PFSK-1 (cell line): ENCODE results near the gene SETX.

ENCODE experiments used
- POLR2AphosphoS5 ChIP-seq: IDR thresholded peaks from 2 replicates; pipeline ENCODE4 v1.6.1; 2012; ENCODE audit warnings: low read depth, mild to moderate bottlenecking, control low read depth, low read length, moderate library complexity
- SIN3A ChIP-seq: IDR thresholded peaks from 2 replicates; pipeline ENCODE4 v1.6.1; 2012; ENCODE audit warnings: mild to moderate bottlenecking, low read length, moderate library complexity, borderline replicate concordance; ENCODE audit not compliant: insufficient read depth
- TAF1 ChIP-seq: IDR thresholded peaks from 2 replicates; pipeline ENCODE4 v1.6.1; 2012; ENCODE audit warnings: low read length, control low read depth, borderline replicate concordance; ENCODE audit not compliant: insufficient read depth
- TF ChIP-seq, protein P1 (sequence below), 2 experiments: IDR thresholded peaks; 2 replicates each; pipeline versions ENCODE4 v1.6.1 to v1.8.0; 2011 to 2012; ENCODE audit warnings: low read depth in 2 of 2, low read length in 2 of 2, control low read depth in 1 of 2, inconsistent platforms in 1 of 2, mild to moderate bottlenecking in 1 of 2, moderate library complexity in 1 of 2; ENCODE audit not compliant: insufficient read depth in 1 of 2

- TF ChIP-seq POLR2AphosphoS5 (no peak), TAF1 (no peak), SIN3A (no peak)
- TF ChIP-seq, protein P1, sequence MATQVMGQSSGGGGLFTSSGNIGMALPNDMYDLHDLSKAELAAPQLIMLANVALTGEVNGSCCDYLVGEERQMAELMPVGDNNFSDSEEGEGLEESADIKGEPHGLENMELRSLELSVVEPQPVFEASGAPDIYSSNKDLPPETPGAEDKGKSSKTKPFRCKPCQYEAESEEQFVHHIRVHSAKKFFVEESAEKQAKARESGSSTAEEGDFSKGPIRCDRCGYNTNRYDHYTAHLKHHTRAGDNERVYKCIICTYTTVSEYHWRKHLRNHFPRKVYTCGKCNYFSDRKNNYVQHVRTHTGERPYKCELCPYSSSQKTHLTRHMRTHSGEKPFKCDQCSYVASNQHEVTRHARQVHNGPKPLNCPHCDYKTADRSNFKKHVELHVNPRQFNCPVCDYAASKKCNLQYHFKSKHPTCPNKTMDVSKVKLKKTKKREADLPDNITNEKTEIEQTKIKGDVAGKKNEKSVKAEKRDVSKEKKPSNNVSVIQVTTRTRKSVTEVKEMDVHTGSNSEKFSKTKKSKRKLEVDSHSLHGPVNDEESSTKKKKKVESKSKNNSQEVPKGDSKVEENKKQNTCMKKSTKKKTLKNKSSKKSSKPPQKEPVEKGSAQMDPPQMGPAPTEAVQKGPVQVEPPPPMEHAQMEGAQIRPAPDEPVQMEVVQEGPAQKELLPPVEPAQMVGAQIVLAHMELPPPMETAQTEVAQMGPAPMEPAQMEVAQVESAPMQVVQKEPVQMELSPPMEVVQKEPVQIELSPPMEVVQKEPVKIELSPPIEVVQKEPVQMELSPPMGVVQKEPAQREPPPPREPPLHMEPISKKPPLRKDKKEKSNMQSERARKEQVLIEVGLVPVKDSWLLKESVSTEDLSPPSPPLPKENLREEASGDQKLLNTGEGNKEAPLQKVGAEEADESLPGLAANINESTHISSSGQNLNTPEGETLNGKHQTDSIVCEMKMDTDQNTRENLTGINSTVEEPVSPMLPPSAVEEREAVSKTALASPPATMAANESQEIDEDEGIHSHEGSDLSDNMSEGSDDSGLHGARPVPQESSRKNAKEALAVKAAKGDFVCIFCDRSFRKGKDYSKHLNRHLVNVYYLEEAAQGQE (IDR thresholded peaks at IDR 0.05; ENCODE audit: insufficient read depth in 1 of 2, low read depth in 2 of 2, low read length in 2 of 2): no peak
These were observed 21.2 kb downstream of the SETX start for GRCh38 chr9:132333556-132333955.
